Measurements from ENCODE around the gene CAPSL.
A peak's percentile ranks its signal among the peaks of the same experiment; 100 is the strongest.
"Not testable (repeated sequence)": the region's sequence is repeated elsewhere in the genome, so short reads cannot be mapped to it uniquely, and the experiment has no call there.

The CAPSL gene

DNA sequence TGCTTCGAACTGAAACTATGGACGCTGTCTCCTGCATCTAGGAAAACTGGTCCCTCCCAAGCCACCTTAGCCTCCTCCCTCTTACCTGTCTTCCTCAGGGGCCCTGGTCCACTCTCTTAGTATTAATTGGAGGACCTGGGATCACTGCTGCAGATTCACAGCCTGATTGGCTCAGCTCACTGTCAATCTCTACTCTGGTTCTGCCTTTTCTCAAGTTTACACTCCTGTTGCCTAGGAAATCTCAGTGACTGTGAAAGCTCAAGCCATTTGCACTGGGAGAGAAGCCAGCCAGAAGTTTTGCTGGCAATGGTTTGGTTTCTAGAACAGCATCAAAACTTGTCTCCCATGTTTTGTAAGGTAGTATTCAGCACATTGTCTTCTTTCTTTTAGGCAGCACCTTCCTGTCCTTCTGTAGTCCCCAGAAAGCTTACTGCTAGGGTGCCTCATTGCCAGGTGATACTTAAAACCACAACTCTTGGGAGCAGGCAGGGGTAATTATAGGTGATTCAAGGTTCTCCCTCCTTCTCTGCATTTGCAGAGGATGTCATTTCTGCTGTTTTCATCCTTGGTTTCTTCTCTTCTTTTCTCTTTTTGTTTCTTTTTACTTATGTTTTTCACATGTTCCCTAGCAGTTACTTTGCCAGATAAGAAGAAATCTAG, at the start of gene CAPSL:
TSS of gene CAPSL (minus strand) at position 55 of the 660 bp plus-strand sequence. CDS start 17,502 bp downstream, outside the sequence.
- peak; percentile 45 for DNase-seq (ENCODE audit: low read depth, low spot score)

DNA sequence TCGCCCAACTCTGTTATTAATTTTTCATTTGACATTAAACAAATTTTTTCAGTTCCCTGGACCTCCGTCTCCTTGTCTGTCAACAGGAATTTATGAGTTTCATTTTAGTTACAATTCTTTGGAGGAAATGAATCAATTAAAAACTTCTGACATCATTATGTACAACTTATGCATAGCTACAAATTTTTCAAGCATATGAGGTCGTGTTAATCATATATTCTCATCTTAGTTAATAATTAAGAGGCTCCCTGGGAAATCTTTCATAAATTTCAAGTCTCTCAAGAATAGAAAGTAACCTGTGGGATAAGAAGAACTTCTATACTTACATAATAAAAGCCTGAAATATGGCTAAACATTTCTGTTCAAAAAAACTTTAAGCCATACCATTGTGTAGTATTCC, 49.4 kb upstream of the CAPSL start:
- no peak for DNase-seq (ENCODE audit: low read depth, low spot score)

DNA sequence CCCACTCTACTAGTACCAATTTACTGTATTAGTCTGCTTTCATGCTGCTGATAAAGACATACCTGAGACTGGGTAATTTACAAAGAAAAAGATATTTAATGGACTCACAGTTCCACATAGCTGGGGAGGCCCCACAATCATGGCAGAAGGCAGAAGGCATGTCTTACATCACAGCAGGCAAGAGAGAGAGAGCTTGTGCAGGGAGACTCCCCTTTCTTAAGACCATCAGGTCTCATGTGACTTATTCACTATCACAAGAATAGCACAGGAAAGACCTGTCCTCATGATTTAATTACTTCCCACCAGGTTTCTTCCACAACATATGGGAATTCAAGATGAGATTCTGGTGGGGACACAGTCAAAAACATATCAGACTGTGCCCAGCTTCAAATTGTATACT, 41.3 kb upstream of the CAPSL start:
- DNase-seq (ENCODE audit: low read depth, low spot score), result no peak

GRCh38 chr5:35976859-35977258, 38.4 kb upstream of the CAPSL start:
- DNase-seq (ENCODE audit: low read depth, low spot score), result not testable (repeated sequence)

DNA sequence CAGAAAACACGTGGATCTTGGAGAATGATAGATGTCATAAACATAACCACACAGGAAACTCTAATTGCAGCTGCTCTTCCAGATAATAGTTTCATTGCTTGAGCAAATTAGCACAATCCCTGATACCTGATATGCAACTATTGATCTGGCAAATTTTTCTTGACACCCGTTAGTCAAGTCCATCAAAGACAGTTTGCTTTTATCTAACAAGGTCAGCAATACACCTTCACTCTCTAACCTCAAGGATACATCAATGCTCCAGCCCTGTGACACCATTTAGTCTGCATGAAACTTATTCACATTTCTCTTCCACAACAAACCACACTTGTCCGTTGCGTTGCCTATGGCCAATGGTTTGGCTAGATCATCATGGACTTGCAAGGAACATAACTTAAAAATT, 36.1 kb upstream of the CAPSL start:
- no peak for DNase-seq (ENCODE audit: low read depth, low spot score)

GRCh38 chr5:35971878-35972210, 33.4 kb upstream of the CAPSL start:
- no peak for DNase-seq (ENCODE audit: low read depth, low spot score)

DNA sequence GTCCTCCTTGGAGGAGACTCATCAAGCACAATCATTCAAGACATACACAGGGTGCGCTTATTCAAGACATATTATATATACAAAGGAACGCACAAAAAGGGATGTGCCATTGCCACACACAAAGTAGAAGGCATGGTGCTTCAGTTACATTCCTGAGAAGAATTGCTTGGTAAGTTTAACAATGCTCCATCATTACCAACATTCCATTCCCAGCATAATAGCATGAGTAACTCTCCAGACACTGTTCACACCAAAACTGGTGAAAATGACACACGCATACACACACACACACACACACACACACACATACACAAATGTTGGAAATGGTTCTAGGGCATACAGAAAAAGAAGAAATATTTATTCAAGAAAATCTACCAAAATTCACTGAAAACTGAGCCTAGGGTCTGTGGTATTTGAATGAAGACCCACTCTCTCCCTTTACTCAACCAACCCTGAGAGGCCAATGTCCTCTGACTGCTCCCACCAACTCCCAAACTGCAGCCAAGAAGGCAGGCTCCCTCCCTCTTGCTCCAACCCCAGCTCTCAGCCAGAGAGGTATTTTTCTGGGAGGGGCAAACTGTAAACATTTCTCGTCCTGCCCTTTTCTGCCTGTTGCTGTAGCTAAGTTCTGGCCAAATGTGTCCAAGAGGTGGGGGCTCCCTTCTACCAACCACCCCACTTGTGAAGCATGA, 32.9 kb upstream of the CAPSL start:
- DNase-seq (ENCODE audit: low read depth, low spot score), result no peak

GRCh38 chr5:35963381-35963843, 25.0 kb upstream of the CAPSL start:
- DNase-seq (ENCODE audit: low read depth, low spot score), result peak; percentile 70

DNA sequence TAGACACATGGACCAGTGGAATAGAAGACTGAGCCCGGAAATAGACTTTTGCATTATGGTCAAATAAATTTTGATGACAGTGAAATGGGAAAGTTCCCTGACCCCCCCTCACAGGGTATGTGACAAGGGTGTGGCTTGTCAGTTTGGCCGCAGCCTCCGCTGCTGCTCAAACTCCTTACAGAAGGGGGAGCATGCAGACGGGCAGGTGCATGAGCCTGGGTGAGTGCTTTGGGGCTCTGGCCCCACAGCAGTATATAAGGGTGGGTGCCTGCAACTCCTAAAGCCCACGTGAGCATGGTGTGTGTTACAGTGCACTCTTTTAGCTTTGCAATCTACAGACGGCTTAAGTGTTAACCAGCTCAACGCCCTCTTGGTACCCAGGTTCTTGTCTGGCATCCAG, 21.9 kb upstream of the CAPSL start:
- DNase-seq (ENCODE audit: low read depth, low spot score), result no peak

GRCh38 chr5:35956429-35956828, 18.0 kb upstream of the CAPSL start:
- DNase-seq (ENCODE audit: low read depth, low spot score), result no peak

DNA sequence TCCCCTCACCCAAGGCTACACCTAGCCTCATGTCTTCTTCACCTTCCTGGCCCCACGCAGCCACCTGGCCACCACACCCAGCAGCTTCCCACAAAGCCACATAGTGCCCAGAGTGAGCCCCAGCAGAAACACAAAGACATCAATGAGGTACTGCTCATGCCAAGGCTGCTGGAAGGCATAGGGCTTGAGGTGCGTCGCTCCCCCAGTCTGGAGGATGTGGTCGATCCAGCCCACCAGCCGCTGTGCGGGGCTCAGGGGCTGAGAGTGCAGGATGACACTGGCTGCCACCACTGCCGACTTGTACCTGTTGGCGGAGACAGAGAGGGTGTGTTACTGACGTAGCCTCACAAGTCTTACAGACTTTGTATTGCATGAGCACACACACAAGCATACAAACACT, 15.8 kb upstream of the CAPSL start:
- no peak for DNase-seq (ENCODE audit: low read depth, low spot score)

- DNase-seq (ENCODE audit: low read depth, low spot score), result no peak
Measured at GRCh38 chr5:35947085-35947484, 8.7 kb upstream of the CAPSL start.

DNA sequence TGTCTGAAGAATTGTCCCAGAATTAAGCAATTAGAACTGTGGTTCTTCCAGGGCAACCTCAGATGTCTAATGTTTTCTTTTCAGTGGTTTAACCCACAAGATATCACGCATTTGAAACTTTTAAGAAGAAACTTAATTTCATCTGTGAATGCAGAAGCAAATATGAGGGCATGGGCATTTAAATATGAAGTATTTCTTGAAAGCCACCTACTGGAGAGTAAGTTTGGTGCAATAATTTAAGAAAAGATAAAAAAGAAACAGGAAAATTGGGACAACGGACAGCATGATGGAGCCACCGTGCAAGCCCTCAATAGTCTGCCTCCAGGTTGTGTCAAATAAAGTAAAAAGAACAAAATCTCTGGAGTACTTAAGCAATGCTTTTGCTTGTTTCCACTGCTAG, 1.2 kb upstream of the CAPSL start:
- no peak for DNase-seq (ENCODE audit: low read depth, low spot score)

DNA sequence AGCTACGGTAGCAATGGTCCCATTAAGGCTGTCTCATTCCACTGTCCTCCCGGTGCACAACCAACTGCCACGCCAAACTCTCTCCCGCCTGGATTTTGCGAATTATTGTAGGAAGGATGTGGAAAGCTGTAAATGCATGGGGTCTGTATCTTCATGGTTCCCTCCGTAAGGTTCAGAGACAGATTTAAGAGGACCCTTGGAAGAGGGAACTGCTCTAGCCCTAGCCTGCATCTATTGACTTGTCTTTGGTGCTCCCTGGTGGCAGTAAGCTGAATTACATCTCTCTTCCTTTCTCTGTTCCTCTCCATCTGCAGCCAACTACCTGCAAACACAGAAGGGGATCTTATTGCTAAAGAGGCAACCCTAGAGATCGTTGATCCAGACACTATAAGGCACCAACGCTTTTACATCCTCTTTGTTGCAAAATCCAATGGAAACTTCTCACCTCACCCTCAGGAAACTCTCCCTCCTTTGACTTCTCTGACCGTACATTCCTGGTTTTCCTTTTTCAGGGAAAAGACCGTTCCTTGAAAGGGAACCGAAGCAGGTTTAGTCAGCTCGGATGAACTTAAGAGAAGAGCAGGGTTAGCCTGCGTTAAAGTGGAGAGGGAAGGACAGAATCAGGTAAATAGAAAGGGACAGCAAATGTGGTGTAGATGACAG, 11.9 kb downstream of the CAPSL start:
- peak; percentile 57 for DNase-seq (ENCODE audit: low read depth, low spot score)

GRCh38 chr5:35924950-35925722, 13.3 kb downstream of the CAPSL start:
- peak; percentile 66 for DNase-seq (ENCODE audit: low read depth, low spot score)

- no peak for DNase-seq (ENCODE audit: low read depth, low spot score)
Measured at GRCh38 chr5:35924122-35924949, 14.1 kb downstream of the CAPSL start.

GRCh38 chr5:35922468-35922867, 16.0 kb downstream of the CAPSL start:
- DNase-seq (ENCODE audit: low read depth, low spot score), result no peak

GRCh38 chr5:35921930-35922329, 16.5 kb downstream of the CAPSL start:
- DNase-seq (ENCODE audit: low read depth, low spot score), result no peak

GRCh38 chr5:35920890-35921289, 17.5 kb downstream of the CAPSL start:
- peak; percentile 36 for DNase-seq (ENCODE audit: low read depth, low spot score)

- DNase-seq (ENCODE audit: low read depth, low spot score), result no peak
Measured at GRCh38 chr5:35919191-35919590, 19.2 kb downstream of the CAPSL start.

DNA sequence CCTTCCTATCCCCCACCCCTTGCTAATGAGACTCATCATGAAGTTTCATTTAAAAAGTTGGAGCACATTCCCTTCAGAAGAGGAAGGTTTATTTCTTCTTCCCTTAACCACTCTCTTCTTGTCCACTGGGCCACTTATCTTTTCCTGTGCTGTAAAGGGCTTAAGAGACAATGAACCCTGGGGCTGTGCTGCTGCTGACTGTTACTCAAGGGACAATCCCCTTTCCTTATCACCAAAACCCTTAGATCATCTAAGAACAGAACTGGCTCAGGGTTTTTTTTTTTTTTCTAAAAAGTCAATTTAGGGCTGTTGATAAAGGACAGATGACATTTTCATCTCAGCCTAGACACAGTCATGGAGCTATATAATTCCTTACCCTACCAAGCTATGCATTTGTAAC, 29.6 kb downstream of the CAPSL start:
- no peak for DNase-seq (ENCODE audit: low read depth, low spot score)

All from ELF-1 (cell line).